Measurements from ENCODE around the gene UBL3.

UBL3 gene

GRCh38 chr13:29856426-29856825 is 6.0 kb upstream of the UBL3 start:
- DNase-seq, result no peak

- no peak for DNase-seq
These were observed 5.4 kb upstream of the UBL3 start for GRCh38 chr13:29855784-29856183.

- no peak for DNase-seq
These were observed 4.6 kb upstream of the UBL3 start for GRCh38 chr13:29855009-29855408.

- no peak for DNase-seq
These were observed 2.7 kb upstream of the UBL3 start for GRCh38 chr13:29853131-29853530.

GRCh38 chr13:29852472-29853054 is 2.1 kb upstream of the UBL3 start:
- no peak for DNase-seq

GRCh38 chr13:29849731-29850212 is 645 bp downstream of the UBL3 start:
- DNase-seq, result peak; percentile 33 to 45

- peak; percentile 38 to 63 for DNase-seq
These were observed 1.3 kb downstream of the UBL3 start for GRCh38 chr13:29849071-29849631.

GRCh38 chr13:29847501-29847983 is 2.9 kb downstream of the UBL3 start:
- peak in 1 of 2 donors; percentile 24 for DNase-seq

GRCh38 chr13:29846475-29847256 is 3.8 kb downstream of the UBL3 start:
- no peak for DNase-seq

- peak in 1 of 2 donors; percentile 36 for DNase-seq
These were observed 4.9 kb downstream of the UBL3 start for GRCh38 chr13:29845440-29846056.

- DNase-seq, result no peak
These were observed 6.0 kb downstream of the UBL3 start for GRCh38 chr13:29844441-29844840.

GRCh38 chr13:29840585-29840984 is 9.8 kb downstream of the UBL3 start:
- no peak for DNase-seq

GRCh38 chr13:29835280-29836061 is 14.9 kb downstream of the UBL3 start:
- no peak for DNase-seq

- no peak for DNase-seq
These were observed 17.6 kb downstream of the UBL3 start for GRCh38 chr13:29832761-29833298.

- no peak for DNase-seq
These were observed 20.4 kb downstream of the UBL3 start for GRCh38 chr13:29830000-29830399.

- DNase-seq, result no peak
These were observed 31.3 kb downstream of the UBL3 start for GRCh38 chr13:29819143-29819542.

- DNase-seq, result no peak
These were observed 32.6 kb downstream of the UBL3 start for GRCh38 chr13:29817604-29818378.

- no peak for DNase-seq
These were observed 33.7 kb downstream of the UBL3 start for GRCh38 chr13:29816715-29817114.

GRCh38 chr13:29815336-29815735 is 35.1 kb downstream of the UBL3 start:
- no peak for DNase-seq

GRCh38 chr13:29810898-29811297 is 39.5 kb downstream of the UBL3 start:
- no peak for DNase-seq

GRCh38 chr13:29810145-29810742 is 40.2 kb downstream of the UBL3 start:
- no peak for DNase-seq

Measured in CD4-positive, alpha-beta T cell treated with Interferon alpha-2 for 1 hour (primary cell).